Nephron (organoid): ENCODE results near the gene SDSL.

ENCODE experiments used
- H3K27ac Mint-ChIP-seq, 3 experiments: 2 replicates each; pipeline ENCODE4 v1.8.0; 2020; ENCODE audit warnings: mixed read lengths in 3 of 3, mild to moderate bottlenecking in 2 of 3, moderate library complexity in 1 of 3
- H3K27me3 Mint-ChIP-seq: 2 replicates; pipeline ENCODE4 v1.8.0; 2021; ENCODE audit warnings: low read depth, mild to moderate bottlenecking, moderate library complexity, mixed read lengths
- H3K36me3 Mint-ChIP-seq: 2 replicates; pipeline ENCODE4 v1.8.0; 2020; ENCODE audit warnings: low read depth, mixed read lengths
- H3K4me1 Mint-ChIP-seq: 2 replicates; pipeline ENCODE4 v1.8.0; 2020; ENCODE audit warnings: mixed read lengths
- H3K4me3 Mint-ChIP-seq, 3 experiments: 2 replicates each; pipeline ENCODE4 v1.8.0; 2020; ENCODE audit warnings: mild to moderate bottlenecking in 3 of 3, mixed read lengths in 3 of 3, moderate library complexity in 2 of 3
- H3K9me3 Mint-ChIP-seq: 2 replicates; pipeline ENCODE4 v1.8.0; 2020; ENCODE audit warnings: mixed read lengths
- TF ChIP-seq, protein P1 (sequence below), 3 experiments: fragments of 200-600 bp; sonication (generic); IDR thresholded peaks; one replicate each; pipeline ENCODE4 v1.5.0; 2021; ENCODE audit warnings: antibody characterized with exemption in 3 of 3; ENCODE audit not compliant: unreplicated experiment in 3 of 3

Gene SDSL

DNA sequence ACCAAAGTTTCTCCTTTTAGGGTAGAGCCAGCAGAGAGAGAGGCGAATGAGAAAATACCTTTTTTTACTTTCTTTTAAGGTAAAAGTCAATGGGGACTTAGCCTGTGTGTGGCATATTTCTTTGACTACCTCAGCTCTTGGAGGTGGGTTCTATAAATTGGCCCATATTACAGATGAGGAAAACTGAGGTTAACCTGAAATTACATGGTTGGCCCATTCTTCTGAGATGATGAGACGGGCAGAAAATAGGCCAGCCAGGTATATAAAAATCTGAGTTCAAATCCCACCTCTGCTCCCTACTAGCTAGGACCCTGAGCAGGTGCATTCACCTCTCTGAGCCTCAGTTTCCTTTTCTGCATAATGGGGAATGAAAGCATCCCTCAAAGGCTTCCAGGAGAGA, 27.1 kb downstream of the SDSL start:
- TF ChIP-seq, protein P1, sequence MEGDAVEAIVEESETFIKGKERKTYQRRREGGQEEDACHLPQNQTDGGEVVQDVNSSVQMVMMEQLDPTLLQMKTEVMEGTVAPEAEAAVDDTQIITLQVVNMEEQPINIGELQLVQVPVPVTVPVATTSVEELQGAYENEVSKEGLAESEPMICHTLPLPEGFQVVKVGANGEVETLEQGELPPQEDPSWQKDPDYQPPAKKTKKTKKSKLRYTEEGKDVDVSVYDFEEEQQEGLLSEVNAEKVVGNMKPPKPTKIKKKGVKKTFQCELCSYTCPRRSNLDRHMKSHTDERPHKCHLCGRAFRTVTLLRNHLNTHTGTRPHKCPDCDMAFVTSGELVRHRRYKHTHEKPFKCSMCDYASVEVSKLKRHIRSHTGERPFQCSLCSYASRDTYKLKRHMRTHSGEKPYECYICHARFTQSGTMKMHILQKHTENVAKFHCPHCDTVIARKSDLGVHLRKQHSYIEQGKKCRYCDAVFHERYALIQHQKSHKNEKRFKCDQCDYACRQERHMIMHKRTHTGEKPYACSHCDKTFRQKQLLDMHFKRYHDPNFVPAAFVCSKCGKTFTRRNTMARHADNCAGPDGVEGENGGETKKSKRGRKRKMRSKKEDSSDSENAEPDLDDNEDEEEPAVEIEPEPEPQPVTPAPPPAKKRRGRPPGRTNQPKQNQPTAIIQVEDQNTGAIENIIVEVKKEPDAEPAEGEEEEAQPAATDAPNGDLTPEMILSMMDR (IDR thresholded peaks at IDR 0.05; ENCODE audit: unreplicated experiment in 3 of 3): no peak
- Mint-ChIP-seq H3K4me1 (no peaks in the 10 kb centered on the region), H3K36me3 (no peaks in the 10 kb centered on the region), H3K27ac (no peak overlapping the region), H3K27me3 (peaks cover 64% of the 10 kb centered on the region), H3K4me3 (no peak overlapping the region), H3K9me3 (peaks cover 4% of the 10 kb centered on the region)

DNA sequence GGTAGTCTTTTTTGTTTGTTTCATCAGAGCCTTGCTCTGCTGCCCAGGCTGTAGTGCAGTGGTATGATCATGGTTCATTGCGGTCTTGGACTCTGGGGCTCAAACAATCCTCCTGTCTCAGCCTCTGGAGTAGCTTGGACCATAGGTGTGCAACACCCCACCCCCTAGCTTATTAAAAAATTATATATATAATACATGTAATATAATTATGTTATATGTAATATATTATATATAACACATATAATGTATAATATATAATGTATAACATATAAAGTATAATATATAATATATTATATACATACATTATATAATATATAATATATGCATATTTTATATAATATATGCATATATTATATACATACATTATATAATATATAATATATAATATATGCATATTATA, 27.7 kb downstream of the SDSL start:
- TF ChIP-seq, protein P1 (IDR thresholded peaks at IDR 0.05; ENCODE audit: unreplicated experiment in 3 of 3): no peak
- no peaks in the 10 kb centered on the region for H3K36me3 Mint-ChIP-seq
- H3K27ac Mint-ChIP-seq: no peak overlapping the region
- H3K4me1 Mint-ChIP-seq: no peaks in the 10 kb centered on the region
- peaks cover 61% of the 10 kb centered on the region for H3K27me3 Mint-ChIP-seq
- peaks cover 4% of the 10 kb centered on the region for H3K9me3 Mint-ChIP-seq
- no peak overlapping the region for H3K4me3 Mint-ChIP-seq

DNA sequence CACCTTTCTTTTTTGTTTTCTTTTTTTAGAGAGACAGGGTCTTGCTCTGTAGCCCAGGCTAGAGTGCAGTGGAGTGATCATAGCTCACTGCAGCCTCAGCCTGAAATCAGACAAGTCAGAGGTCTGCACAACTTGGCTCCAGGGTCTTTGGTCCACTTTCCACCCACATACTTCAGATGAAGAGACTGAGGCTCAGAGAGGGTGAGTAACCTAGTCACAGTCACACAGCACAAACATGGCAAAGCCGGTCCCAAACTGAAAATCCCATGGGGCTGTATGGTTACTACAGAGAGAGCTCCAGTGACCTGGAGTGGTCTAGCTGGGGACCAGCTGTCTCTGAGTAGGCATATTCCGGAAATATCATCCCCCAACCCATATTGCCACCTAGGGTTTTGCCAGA, 30.3 kb downstream of the SDSL start:
- Mint-ChIP-seq H3K36me3 (no peaks in the 10 kb centered on the region), H3K9me3 (no peaks in the 10 kb centered on the region), H3K27me3 (peaks cover 54% of the 10 kb centered on the region), H3K4me1 (no peaks in the 10 kb centered on the region), H3K27ac (no peak overlapping the region), H3K4me3 (no peak overlapping the region)
- TF ChIP-seq, protein P1 (IDR thresholded peaks at IDR 0.05; ENCODE audit: unreplicated experiment in 3 of 3): no peak

DNA sequence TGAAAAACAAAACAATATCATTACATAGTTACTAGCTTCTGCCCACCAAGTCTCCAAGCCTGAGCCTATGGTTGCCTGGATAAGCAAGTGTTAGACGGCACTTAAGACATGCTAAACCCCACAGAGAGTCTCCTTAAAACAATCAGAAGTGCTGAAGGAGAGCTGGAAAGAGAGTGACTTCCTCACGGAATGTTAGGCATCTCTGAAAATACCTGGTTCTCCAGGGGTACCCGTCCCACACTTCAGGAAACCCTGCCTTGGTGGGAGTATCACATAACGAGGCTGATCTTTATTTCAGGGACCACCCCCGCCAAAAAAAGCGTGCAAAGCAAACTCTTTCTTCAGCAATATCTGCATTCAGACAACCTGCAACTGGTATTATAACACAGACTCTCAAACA, 31.1 kb downstream of the SDSL start:
- Mint-ChIP-seq H3K36me3 (no peaks in the 10 kb centered on the region), H3K27me3 (peaks cover 56% of the 10 kb centered on the region), H3K9me3 (no peaks in the 10 kb centered on the region), H3K4me1 (no peaks in the 10 kb centered on the region), H3K4me3 (no peak overlapping the region), H3K27ac (no peak overlapping the region)
- TF ChIP-seq, protein P1 (IDR thresholded peaks at IDR 0.05; ENCODE audit: unreplicated experiment in 3 of 3): no peak

DNA sequence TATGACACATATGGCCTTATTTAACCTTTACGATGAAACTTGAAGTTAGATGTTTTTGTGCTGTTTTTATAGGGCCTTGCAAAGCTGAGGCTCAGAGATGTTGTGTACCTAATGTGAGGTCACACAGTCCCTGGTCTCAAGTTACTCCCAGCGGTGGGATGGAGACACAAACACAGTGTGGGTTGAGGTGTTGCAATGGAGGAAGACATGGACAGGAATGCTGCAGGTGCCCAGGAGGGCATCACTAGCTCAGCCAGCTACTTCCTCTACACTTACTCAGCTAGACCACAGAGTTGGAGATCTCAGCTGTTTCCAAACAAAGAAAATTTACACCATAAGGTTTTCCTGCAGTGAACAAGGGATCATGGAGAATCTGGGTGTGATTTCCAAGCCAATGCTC, 34.0 kb downstream of the SDSL start:
- TF ChIP-seq, protein P1 (IDR thresholded peaks at IDR 0.05; ENCODE audit: unreplicated experiment in 3 of 3): no peak
- H3K36me3 Mint-ChIP-seq: no peaks in the 10 kb centered on the region
- H3K4me1 Mint-ChIP-seq: no peaks in the 10 kb centered on the region
- H3K27me3 Mint-ChIP-seq: peaks cover 78% of the 10 kb centered on the region
- H3K9me3 Mint-ChIP-seq: no peaks in the 10 kb centered on the region
- H3K4me3 Mint-ChIP-seq: no peak overlapping the region
- no peak overlapping the region for H3K27ac Mint-ChIP-seq

DNA sequence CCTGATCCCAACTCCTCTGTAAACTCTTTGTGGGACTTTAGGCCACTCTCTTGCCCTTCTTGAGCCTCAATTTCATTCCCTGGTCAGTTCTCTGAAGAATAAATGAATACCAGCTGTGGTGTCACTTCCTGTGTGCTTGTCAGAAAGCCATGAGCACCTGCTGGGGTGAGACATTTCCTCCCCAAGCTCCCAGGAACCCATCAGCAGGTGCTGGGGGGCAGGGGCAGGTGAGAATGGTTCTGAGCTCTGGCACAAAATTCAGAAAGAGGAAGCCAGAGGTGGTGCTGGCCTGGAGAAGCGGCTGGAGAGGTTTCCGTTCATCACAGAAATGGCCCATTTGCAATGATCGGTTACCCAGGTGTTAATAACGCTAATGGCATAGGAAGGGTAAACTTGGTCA, 34.6 kb downstream of the SDSL start:
- peaks cover 84% of the 10 kb centered on the region for H3K27me3 Mint-ChIP-seq
- H3K9me3 Mint-ChIP-seq: no peaks in the 10 kb centered on the region
- no peaks in the 10 kb centered on the region for H3K4me1 Mint-ChIP-seq
- no peak overlapping the region for H3K27ac Mint-ChIP-seq
- H3K36me3 Mint-ChIP-seq: peaks cover 3% of the 10 kb centered on the region
- no peak overlapping the region for H3K4me3 Mint-ChIP-seq
- TF ChIP-seq, protein P1 (IDR thresholded peaks at IDR 0.05; ENCODE audit: unreplicated experiment in 3 of 3): no peak
